ENCODE data around the gene SPCS3. TPM values are rescaled to one million over a fixed set of nuclear protein-coding genes. Genes with fewer than 3 reads are reported as not detected.

Gene SPCS3
- total and polyA plus RNA-seq, 2 of the 13 experiments (the other 11 are each of a cell fraction or from before 2014, with no cell fraction given), result 26.3 to 57.0 TPM

GRCh38 chr4:176292920-176293319 lies 26.8 kb upstream of the SPCS3 start:
- in situ Hi-C loops (cut with HindIII; ENCODE audit: extremely low pct_ligation_motif_present, low pct_unique_long_range_greater_than_20kb), result no loop called here
- FAIRE-seq, result no peak
- no peak for ATAC-seq
- no peak for TF ChIP-seq MAF1 (CRISPR knock-in tag; IDR thresholded peaks at IDR 0.05; ENCODE audit: borderline replicate concordance)
- no peak for TF ChIP-seq ZNF761 (CRISPR knock-in tag; conservative IDR thresholded peaks at IDR 0.05)
- TF ChIP-seq ZNF766 (CRISPR knock-in tag; IDR thresholded peaks at IDR 0.05; ENCODE audit: borderline replicate concordance), result no peak
- TF ChIP-seq CBX5 (CRISPR knock-in tag; IDR thresholded peaks at IDR 0.05; ENCODE audit: borderline replicate concordance), result no peak
- TF ChIP-seq, protein P1, sequence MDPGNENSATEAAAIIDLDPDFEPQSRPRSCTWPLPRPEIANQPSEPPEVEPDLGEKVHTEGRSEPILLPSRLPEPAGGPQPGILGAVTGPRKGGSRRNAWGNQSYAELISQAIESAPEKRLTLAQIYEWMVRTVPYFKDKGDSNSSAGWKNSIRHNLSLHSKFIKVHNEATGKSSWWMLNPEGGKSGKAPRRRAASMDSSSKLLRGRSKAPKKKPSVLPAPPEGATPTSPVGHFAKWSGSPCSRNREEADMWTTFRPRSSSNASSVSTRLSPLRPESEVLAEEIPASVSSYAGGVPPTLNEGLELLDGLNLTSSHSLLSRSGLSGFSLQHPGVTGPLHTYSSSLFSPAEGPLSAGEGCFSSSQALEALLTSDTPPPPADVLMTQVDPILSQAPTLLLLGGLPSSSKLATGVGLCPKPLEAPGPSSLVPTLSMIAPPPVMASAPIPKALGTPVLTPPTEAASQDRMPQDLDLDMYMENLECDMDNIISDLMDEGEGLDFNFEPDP (CRISPR knock-in tag; conservative IDR thresholded peaks at IDR 0.05), result no peak
- TF ChIP-seq U2AF2 (IDR thresholded peaks at IDR 0.05; ENCODE audit: low read depth, low read length), result no peak
- no peak for TF ChIP-seq ZNF597 (CRISPR knock-in tag; IDR thresholded peaks at IDR 0.05)
- TF ChIP-seq E2F1 (CRISPR knock-in tag; IDR thresholded peaks at IDR 0.05), result no peak
- TF ChIP-seq ZSCAN30 (CRISPR knock-in tag; IDR thresholded peaks at IDR 0.05), result no peak
- no peak for TF ChIP-seq ZNF781 (CRISPR knock-in tag; IDR thresholded peaks at IDR 0.05; ENCODE audit: borderline replicate concordance, not compliant biosample characterization)
- no peak for TF ChIP-seq MTF1 (CRISPR knock-in tag; IDR thresholded peaks at IDR 0.05)
- TF ChIP-seq ZNF709 (CRISPR knock-in tag; IDR thresholded peaks at IDR 0.05), result no peak
- TF ChIP-seq ZFP36L1 (CRISPR knock-in tag; IDR thresholded peaks at IDR 0.05), result no peak
- TF ChIP-seq DR1 (CRISPR knock-in tag; IDR thresholded peaks at IDR 0.05), result no peak
- no peak for TF ChIP-seq NAIF1 (CRISPR knock-in tag; IDR thresholded peaks at IDR 0.05; ENCODE audit: borderline replicate concordance)
- TF ChIP-seq, protein P2, sequence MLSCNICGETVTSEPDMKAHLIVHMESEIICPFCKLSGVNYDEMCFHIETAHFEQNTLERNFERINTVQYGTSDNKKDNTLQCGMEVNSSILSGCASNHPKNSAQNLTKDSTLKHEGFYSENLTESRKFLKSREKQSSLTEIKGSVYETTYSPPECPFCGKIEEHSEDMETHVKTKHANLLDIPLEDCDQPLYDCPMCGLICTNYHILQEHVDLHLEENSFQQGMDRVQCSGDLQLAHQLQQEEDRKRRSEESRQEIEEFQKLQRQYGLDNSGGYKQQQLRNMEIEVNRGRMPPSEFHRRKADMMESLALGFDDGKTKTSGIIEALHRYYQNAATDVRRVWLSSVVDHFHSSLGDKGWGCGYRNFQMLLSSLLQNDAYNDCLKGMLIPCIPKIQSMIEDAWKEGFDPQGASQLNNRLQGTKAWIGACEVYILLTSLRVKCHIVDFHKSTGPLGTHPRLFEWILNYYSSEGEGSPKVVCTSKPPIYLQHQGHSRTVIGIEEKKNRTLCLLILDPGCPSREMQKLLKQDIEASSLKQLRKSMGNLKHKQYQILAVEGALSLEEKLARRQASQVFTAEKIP (CRISPR knock-in tag; IDR thresholded peaks at IDR 0.05; ENCODE audit: borderline replicate concordance), result no peak
- no peak for TF ChIP-seq ATAD3A (CRISPR knock-in tag; IDR thresholded peaks at IDR 0.05)
- TF ChIP-seq RBFOX2 (IDR thresholded peaks at IDR 0.05; ENCODE audit: low read depth, low read length), result no peak
- TF ChIP-seq, protein P3, sequence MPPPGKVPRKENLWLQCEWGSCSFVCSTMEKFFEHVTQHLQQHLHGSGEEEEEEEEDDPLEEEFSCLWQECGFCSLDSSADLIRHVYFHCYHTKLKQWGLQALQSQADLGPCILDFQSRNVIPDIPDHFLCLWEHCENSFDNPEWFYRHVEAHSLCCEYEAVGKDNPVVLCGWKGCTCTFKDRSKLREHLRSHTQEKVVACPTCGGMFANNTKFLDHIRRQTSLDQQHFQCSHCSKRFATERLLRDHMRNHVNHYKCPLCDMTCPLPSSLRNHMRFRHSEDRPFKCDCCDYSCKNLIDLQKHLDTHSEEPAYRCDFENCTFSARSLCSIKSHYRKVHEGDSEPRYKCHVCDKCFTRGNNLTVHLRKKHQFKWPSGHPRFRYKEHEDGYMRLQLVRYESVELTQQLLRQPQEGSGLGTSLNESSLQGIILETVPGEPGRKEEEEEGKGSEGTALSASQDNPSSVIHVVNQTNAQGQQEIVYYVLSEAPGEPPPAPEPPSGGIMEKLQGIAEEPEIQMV (CRISPR knock-in tag; IDR thresholded peaks at IDR 0.05; ENCODE audit: low read depth), result no peak

More at GRCh38 chr4:176292920-176293319, 26.8 kb upstream of the SPCS3 start:
- Histone ChIP-seq H3K4me1 (ENCODE audit: insufficient read depth, low read length) (no peaks in the 10 kb centered on the region), H3K4me2 (ENCODE audit: low read depth, low read length) (no peak overlapping the region), H3K9ac (ENCODE audit: insufficient read depth, low read depth, low read length) (no peak overlapping the region), H3K4me3 (replicated peaks in 1 of 3; ENCODE audit: insufficient read depth in 1 of 3, low read depth in 2 of 3, low read length in 3 of 3) (no peak overlapping the region), H3K79me2 (ENCODE audit: insufficient read depth, low read length) (no peaks in the 10 kb centered on the region), H2AFZ (ENCODE audit: low read length) (no peak overlapping the region), H4K20me1 (ENCODE audit: insufficient read depth, low read length) (no peaks in the 10 kb centered on the region), H3K27me3 (ENCODE audit: control insufficient read depth in 1 of 2, insufficient read depth in 2 of 2, low read length in 2 of 2) (no peaks in the 10 kb centered on the region), H3K36me3 (replicated peaks in 1 of 2; ENCODE audit: control insufficient read depth in 1 of 2, insufficient read depth in 2 of 2, low read length in 2 of 2) (no peaks in the 10 kb centered on the region), H3K9me3 (ENCODE audit: low read length) (no peaks in the 10 kb centered on the region), H3K27ac (ENCODE audit: extremely low read length, insufficient read depth, low read length) (no peak overlapping the region)
- ChIA-PET POLR2A (no interaction called here), CTCF (ENCODE audit: low intra/inter-chr PET ratio, low total read pairs) (no interaction called here)
- BruUV-seq (replicated peaks), result no TSS peak
- intact Hi-C loops (cut with micrococcal nuclease; ENCODE audit: unreplicated experiment), result no loop called here
- WGBS (ENCODE audit: low lambda C conversion rate), result 0% methylated on average over 1 of the region's 1 CpG
- no peak for DNase-seq (ENCODE audit: low spot score)

Data from HepG2 (cell line).